PC-3 (cell line): ENCODE results near the gene TTF2. TPM values are rescaled to one million over a fixed set of nuclear protein-coding genes. Genes with fewer than 3 reads are reported as not detected.

Source experiments
- ATAC-seq: fragments of 200-7000 bp; cut with Tn5 transposase; 2 replicates; pipeline ENCODE4 v1.9.1; 2020; ENCODE audit warnings: mild to moderate bottlenecking, moderate library complexity
- BruUV-seq: library from RNA; stranded (reverse); fragments of 400-500 nt; replicated peaks from 2 replicates; lab custom pipeline; 2021; lab: Mats Ljungman, UMichigan
- CTCF ChIA-PET: fragments of 300-600 bp; sonication (Branson Sonifier 250); formaldehyde crosslinking; loops from one replicate; lab custom pipeline; 2022; ENCODE audit warnings: antibody characterized with exemption; lab: Charles Lee
- POLR2A ChIA-PET: fragments of 300-600 bp; sonication (Branson Sonifier 250); formaldehyde crosslinking; loops from one replicate; lab custom pipeline; 2022; ENCODE audit warnings: antibody characterized with exemption; ENCODE audit not compliant: unreplicated experiment; lab: Charles Lee
- DNase-seq: peaks from one replicate; pipeline ENCODE4 v3.0.0-alpha.2; 2015
- H2AFZ ChIP-seq: fragments of 300-600 bp; sonication (generic); 2 replicates; pipeline ENCODE4 v1.6.0; 2016; ENCODE audit warnings: antibody characterized with exemption, low read length
- H3F3A ChIP-seq: fragments of 300-600 bp; sonication (generic); one replicate; pipeline ENCODE4 v1.6.0; 2017; ENCODE audit warnings: antibody characterized with exemption, low read length, control low read depth, mild to moderate bottlenecking; ENCODE audit not compliant: unreplicated experiment
- H3K27ac ChIP-seq: fragments of 300-600 bp; sonication (generic); 2 replicates; pipeline ENCODE4 v1.5.1; 2016; ENCODE audit warnings: mild to moderate bottlenecking, low read length
- H3K27me3 ChIP-seq: fragments of 300-600 bp; sonication (generic); 2 replicates; pipeline ENCODE4 v1.6.1; 2016; ENCODE audit warnings: low read length, mixed read lengths
- H3K36me3 ChIP-seq: fragments of 300-600 bp; sonication (generic); 2 replicates; pipeline ENCODE4 v1.6.1; 2016; ENCODE audit warnings: low read depth, mixed run types, low read length, mixed read lengths
- H3K4me1 ChIP-seq: fragments of 300-600 bp; sonication (generic); 2 replicates; pipeline ENCODE4 v1.5.1; 2016; ENCODE audit warnings: low read length; ENCODE audit not compliant: insufficient read depth
- H3K4me2 ChIP-seq: fragments of 300-600 bp; sonication (generic); 2 replicates; pipeline ENCODE4 v1.6.0; 2016; ENCODE audit warnings: low read length
- H3K4me3 ChIP-seq: fragments of 300-600 bp; sonication (generic); 2 replicates; pipeline ENCODE4 v1.5.1; 2016; ENCODE audit warnings: mild to moderate bottlenecking, low read length, mixed read lengths
- H3K79me2 ChIP-seq: fragments of 300-600 bp; sonication (generic); 2 replicates; pipeline ENCODE4 v1.6.1; 2017; ENCODE audit warnings: low read length, mixed read lengths
- H3K9ac ChIP-seq: fragments of 300-600 bp; sonication (generic); 2 replicates; pipeline ENCODE4 v1.6.0; 2016; ENCODE audit warnings: mild to moderate bottlenecking, low read length
- H3K9me2 ChIP-seq: fragments of 300-600 bp; sonication (generic); replicated peaks from 2 replicates; pipeline ENCODE4 v1.6.1; 2016; ENCODE audit warnings: mixed run types, low read length, mixed read lengths
- H3K9me3 ChIP-seq: fragments of 300-600 bp; sonication (generic); 2 replicates; pipeline ENCODE4 v1.6.1; 2016; ENCODE audit warnings: low read length, mixed read lengths
- H4K20me1 ChIP-seq: fragments of 300-600 bp; sonication (generic); 2 replicates; pipeline ENCODE4 v1.6.1; 2016; ENCODE audit warnings: low read length, mixed read lengths
- EZH2 ChIP-seq: fragments of 300-600 bp; sonication (generic); IDR thresholded peaks from one replicate; pipeline ENCODE4 v1.6.1; 2017; ENCODE audit warnings: antibody characterized with exemption, mild to moderate bottlenecking, low read length; ENCODE audit not compliant: unreplicated experiment
- EZH2phosphoT487 ChIP-seq: fragments of 300-600 bp; sonication (generic); IDR thresholded peaks from 2 replicates; pipeline ENCODE4 v1.6.1; 2018; ENCODE audit warnings: mild to moderate bottlenecking, antibody characterized with exemption, low read length, borderline replicate concordance
- intact Hi-C: fragments of 100-400 bp; cut with micrococcal nuclease; formaldehyde crosslinking; loops from 2 replicates; pipeline ENCODE4 v1.9.0; 2023
- total RNA-seq: library from RNA; depleted of rRNA; stranded (reverse); fragments of >200 nt; gene quantifications from 2 replicates; pipeline ENCODE4 v1.2.3, GENCODE V29; 2014
- TF ChIP-seq, protein P1 (sequence below): fragments of 300-600 bp; sonication (generic); conservative IDR thresholded peaks from 2 replicates; pipeline ENCODE4 v1.5.1; 2017; ENCODE audit warnings: antibody characterized with exemption, low read depth, mild to moderate bottlenecking, low read length

The TTF2 gene
- total RNA-seq, 1 experiment from 2014 or later: 25.1 TPM

DNA sequence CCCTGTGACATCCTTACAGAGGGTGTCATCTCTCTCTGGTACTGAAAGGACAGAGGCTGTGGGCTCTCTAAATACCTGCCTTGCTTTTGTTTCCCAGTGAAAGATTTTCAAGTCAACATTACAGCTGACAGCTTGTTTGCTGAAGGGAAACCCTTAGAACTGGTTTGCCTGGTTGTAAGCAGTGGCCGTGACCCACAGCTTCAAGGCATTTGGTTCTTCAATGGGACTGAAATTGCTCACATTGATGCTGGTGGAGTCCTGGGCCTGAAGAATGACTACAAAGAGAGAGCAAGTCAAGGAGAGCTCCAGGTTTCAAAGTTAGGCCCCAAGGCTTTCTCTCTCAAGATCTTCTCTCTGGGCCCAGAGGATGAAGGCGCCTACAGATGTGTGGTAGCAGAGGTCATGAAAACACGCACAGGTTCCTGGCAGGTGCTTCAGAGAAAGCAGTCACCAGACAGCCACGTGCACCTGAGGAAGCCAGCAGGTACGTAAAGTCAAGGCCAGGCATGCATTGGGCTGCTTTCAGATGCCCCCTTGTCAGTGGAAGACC lies 46.7 kb upstream of the TTF2 start:
- intact Hi-C loops: no loop called here
- no peak overlapping the region for H3K9ac ChIP-seq
- peak; percentile 84 for DNase-seq
- peak overlapping the region; percentile 32; the same call in 1 of the 2 replicates for H3K4me2 ChIP-seq
- ChIA-PET POLR2A (no interaction called here), CTCF (interaction anchor here (0.6 kb wide), 1 partner anchor 375 kb away, joined by 3 read pairs; no protein-coding TSS in a partner anchor)
- no peak overlapping the region for H2AFZ ChIP-seq
- peaks cover 18% of the 10 kb centered on the region for H3K4me1 ChIP-seq
- no peaks in the 10 kb centered on the region for H3K36me3 ChIP-seq
- no peak overlapping the region for H3K4me3 ChIP-seq
- BruUV-seq: no TSS peak
- H3K9me2 ChIP-seq: no peaks in the 10 kb centered on the region
- ATAC-seq: peak; percentile 79
- H3K27me3 ChIP-seq: no peaks in the 10 kb centered on the region
- no peaks in the 10 kb centered on the region for H3K79me2 ChIP-seq
- no peaks in the 10 kb centered on the region for H3K9me3 ChIP-seq
- no peaks in the 10 kb centered on the region for H4K20me1 ChIP-seq
- no peaks in the 10 kb centered on the region for H3F3A ChIP-seq
- peak overlapping the region; percentile 50 for H3K27ac ChIP-seq
- TF ChIP-seq EZH2 (no peak), EZH2phosphoT487 (no peak)
- TF ChIP-seq, protein P1, sequence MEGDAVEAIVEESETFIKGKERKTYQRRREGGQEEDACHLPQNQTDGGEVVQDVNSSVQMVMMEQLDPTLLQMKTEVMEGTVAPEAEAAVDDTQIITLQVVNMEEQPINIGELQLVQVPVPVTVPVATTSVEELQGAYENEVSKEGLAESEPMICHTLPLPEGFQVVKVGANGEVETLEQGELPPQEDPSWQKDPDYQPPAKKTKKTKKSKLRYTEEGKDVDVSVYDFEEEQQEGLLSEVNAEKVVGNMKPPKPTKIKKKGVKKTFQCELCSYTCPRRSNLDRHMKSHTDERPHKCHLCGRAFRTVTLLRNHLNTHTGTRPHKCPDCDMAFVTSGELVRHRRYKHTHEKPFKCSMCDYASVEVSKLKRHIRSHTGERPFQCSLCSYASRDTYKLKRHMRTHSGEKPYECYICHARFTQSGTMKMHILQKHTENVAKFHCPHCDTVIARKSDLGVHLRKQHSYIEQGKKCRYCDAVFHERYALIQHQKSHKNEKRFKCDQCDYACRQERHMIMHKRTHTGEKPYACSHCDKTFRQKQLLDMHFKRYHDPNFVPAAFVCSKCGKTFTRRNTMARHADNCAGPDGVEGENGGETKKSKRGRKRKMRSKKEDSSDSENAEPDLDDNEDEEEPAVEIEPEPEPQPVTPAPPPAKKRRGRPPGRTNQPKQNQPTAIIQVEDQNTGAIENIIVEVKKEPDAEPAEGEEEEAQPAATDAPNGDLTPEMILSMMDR: no peak

DNA sequence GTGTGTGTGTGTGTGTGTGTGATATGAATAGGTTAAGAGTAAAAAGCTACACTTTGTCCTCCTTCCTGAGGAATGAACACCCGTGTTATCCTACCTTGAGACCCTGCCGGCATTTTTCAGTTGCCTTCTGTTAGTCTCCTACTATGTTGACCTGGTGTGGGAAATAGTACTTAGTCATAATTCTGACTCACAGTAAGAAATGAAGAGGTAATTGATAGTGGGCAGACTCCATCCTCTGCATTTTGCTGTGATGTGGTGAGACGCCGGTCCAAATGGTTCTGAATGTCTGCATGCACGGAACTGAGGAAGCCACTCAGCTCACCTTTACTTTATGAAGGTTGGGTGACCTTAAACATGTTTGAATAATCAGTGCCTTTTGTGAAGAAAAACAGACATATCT lies 45.9 kb upstream of the TTF2 start:
- ChIA-PET POLR2A (no interaction called here), CTCF (no interaction called here)
- intact Hi-C loops: no loop called here
- no peak overlapping the region for H3K9ac ChIP-seq
- no peaks in the 10 kb centered on the region for H3K27me3 ChIP-seq
- no peaks in the 10 kb centered on the region for H3F3A ChIP-seq
- no peaks in the 10 kb centered on the region for H3K36me3 ChIP-seq
- no peaks in the 10 kb centered on the region for H3K9me3 ChIP-seq
- H2AFZ ChIP-seq: no peak overlapping the region
- no peak overlapping the region for H3K4me3 ChIP-seq
- peaks cover 18% of the 10 kb centered on the region for H3K4me1 ChIP-seq
- TF ChIP-seq EZH2 (no peak), EZH2phosphoT487 (no peak)
- TF ChIP-seq, protein P1: no peak
- BruUV-seq: no TSS peak
- no peaks in the 10 kb centered on the region for H3K9me2 ChIP-seq
- H3K4me2 ChIP-seq: no peak overlapping the region
- H3K27ac ChIP-seq: no peak overlapping the region
- no peaks in the 10 kb centered on the region for H4K20me1 ChIP-seq
- no peaks in the 10 kb centered on the region for H3K79me2 ChIP-seq
- peak; percentile 57 for DNase-seq
- peak; percentile 61 for ATAC-seq

DNA sequence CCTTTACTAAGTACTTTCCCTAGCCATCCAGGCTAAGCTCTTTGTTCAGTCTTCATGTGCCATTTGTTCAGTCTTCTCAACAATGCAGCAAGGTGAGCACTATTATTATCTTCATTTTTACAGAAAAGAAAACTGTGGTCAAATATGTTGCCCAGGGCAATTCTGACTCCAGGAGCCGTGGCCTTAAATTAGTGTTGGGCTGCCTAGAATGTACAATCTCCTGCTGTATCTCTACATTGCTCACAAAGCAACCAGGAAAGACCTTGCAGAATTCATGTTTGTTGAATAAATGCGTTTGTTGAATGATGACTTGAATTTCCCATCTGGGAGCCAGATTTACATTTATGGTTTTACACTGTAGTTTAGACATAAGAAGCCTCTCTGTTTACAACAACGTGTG lies 44.4 kb upstream of the TTF2 start:
- no peaks in the 10 kb centered on the region for H3K79me2 ChIP-seq
- TF ChIP-seq, protein P1: no peak
- TF ChIP-seq EZH2phosphoT487 (no peak), EZH2 (no peak)
- POLR2A ChIA-PET: no interaction called here
- no peaks in the 10 kb centered on the region for H3K27me3 ChIP-seq
- H3K4me2 ChIP-seq: no peak overlapping the region
- H3K9me2 ChIP-seq: no peaks in the 10 kb centered on the region
- H3K4me1 ChIP-seq: peaks cover 18% of the 10 kb centered on the region
- intact Hi-C loops: no loop called here
- CTCF ChIA-PET: no interaction called here
- ATAC-seq (no peak), DNase-seq (no peak)
- no peak overlapping the region for H2AFZ ChIP-seq
- H4K20me1 ChIP-seq: no peaks in the 10 kb centered on the region
- H3K9me3 ChIP-seq: no peaks in the 10 kb centered on the region
- BruUV-seq: no TSS peak
- no peak overlapping the region for H3K9ac ChIP-seq
- no peak overlapping the region for H3K4me3 ChIP-seq
- H3K36me3 ChIP-seq: no peaks in the 10 kb centered on the region
- H3F3A ChIP-seq: no peaks in the 10 kb centered on the region
- no peak overlapping the region for H3K27ac ChIP-seq
